HEK293T (cell line): ENCODE results near the gene INVS.

ENCODE experiments used
- ARNT ChIP-seq: fragments of 450-650 bp; IDR thresholded peaks from 2 replicates; pipeline ENCODE4 v1.6.1; 2017; ENCODE audit warnings: mild to moderate bottlenecking
- CTBP1 ChIP-seq: fragments of 450-650 bp; IDR thresholded peaks from 2 replicates; pipeline ENCODE4 v1.6.1; 2016; ENCODE audit warnings: borderline replicate concordance
- ELF4 ChIP-seq: fragments of 450-650 bp; IDR thresholded peaks from 2 replicates; pipeline ENCODE4 v1.6.1; 2017; ENCODE audit warnings: antibody characterized with exemption
- FOXA1 ChIP-seq: fragments of 450-650 bp; IDR thresholded peaks from 2 replicates; pipeline ENCODE4 v1.6.1; 2016; ENCODE audit warnings: mild to moderate bottlenecking
- FOXK2 ChIP-seq: fragments of 450-650 bp; IDR thresholded peaks from 2 replicates; pipeline ENCODE4 v1.6.1; 2016; ENCODE audit warnings: mild to moderate bottlenecking
- FOXM1 ChIP-seq: fragments of 450-650 bp; IDR thresholded peaks from 2 replicates; pipeline ENCODE4 v1.6.1; 2017; ENCODE audit warnings: mild to moderate bottlenecking, borderline replicate concordance
- HDGF ChIP-seq: fragments of 450-650 bp; IDR thresholded peaks from 2 replicates; pipeline ENCODE4 v1.6.1; 2017; ENCODE audit warnings: antibody characterized with exemption, borderline replicate concordance
- L3MBTL2 ChIP-seq: fragments of 450-650 bp; conservative IDR thresholded peaks from 2 replicates; pipeline ENCODE4 v1.6.1; 2016; ENCODE audit warnings: mild to moderate bottlenecking
- NFRKB ChIP-seq: fragments of 450-650 bp; IDR thresholded peaks from 2 replicates; pipeline ENCODE4 v1.6.1; 2016; ENCODE audit warnings: mild to moderate bottlenecking, moderate library complexity
- PKNOX1 ChIP-seq: fragments of 450-650 bp; IDR thresholded peaks from 2 replicates; pipeline ENCODE4 v1.6.1; 2016
- SP1 ChIP-seq: fragments of 450-650 bp; IDR thresholded peaks from 2 replicates; pipeline ENCODE4 v1.6.1; 2017
- SUZ12 ChIP-seq: fragments of 450-650 bp; IDR thresholded peaks from 2 replicates; pipeline ENCODE4 v1.6.1; 2016; ENCODE audit warnings: mild to moderate bottlenecking
- TARDBP ChIP-seq: fragments of 450-650 bp; IDR thresholded peaks from 2 replicates; pipeline ENCODE4 v1.6.1; 2016
- ZNF384 ChIP-seq: fragments of 450-650 bp; IDR thresholded peaks from 2 replicates; pipeline ENCODE4 v1.6.1; 2016

GRCh38 chr9:100131875-100132430, 32.9 kb downstream of the INVS start:
- no peak for TF ChIP-seq L3MBTL2
- no peak for TF ChIP-seq SUZ12
- TF ChIP-seq HDGF = no peak
- no peak for TF ChIP-seq SP1
- TF ChIP-seq CTBP1 = no peak
- TF ChIP-seq TARDBP = no peak
- no peak for TF ChIP-seq FOXK2
- no peak for TF ChIP-seq ZNF384
- no peak for TF ChIP-seq ELF4
- no peak for TF ChIP-seq FOXM1
- TF ChIP-seq FOXA1 = no peak
- TF ChIP-seq ARNT = no peak
- TF ChIP-seq PKNOX1 = no peak
- no peak for TF ChIP-seq NFRKB
